Vagina (tissue), 2 donors: ENCODE measurements around the gene VPS72.

Source experiments
- POLR2A ChIP-seq, 2 donors: fragments of 450-650 bp; IDR thresholded peaks; one replicate each; pipeline ENCODE4 v1.6.1; 2017; ENCODE audit warnings: antibody characterized with exemption in 2 of 2, mild to moderate bottlenecking in 2 of 2, moderate library complexity in 2 of 2
- TF ChIP-seq, protein P1 (sequence below), 3 experiments: fragments of 450-650 bp in 2 of 3; fragments of 200-600 bp in 1 of 3; sonication (generic) in 1 of 3; IDR thresholded peaks; one replicate each; pipeline ENCODE4 v1.5.1; 2017 to 2019; ENCODE audit warnings: antibody characterized with exemption in 3 of 3, mild to moderate bottlenecking in 2 of 3, moderate library complexity in 2 of 3

DNA sequence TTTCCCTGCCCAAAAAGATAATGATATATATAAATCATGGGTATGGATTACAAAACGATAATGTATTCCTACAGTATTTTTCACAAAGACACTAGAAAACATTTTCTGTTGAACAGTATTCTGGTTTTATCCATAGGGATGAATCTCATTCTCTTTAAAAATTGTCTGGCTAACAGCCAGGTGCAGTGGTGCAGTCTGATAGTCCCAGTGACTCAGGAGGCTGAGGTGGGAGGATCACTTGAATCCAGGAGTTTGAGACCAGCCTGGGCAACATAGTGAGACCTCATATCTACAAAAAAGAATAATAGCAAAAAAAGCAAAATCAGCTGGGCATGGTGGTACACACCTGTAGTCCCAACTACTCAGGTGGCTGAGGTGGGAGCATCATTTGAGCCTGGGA is 31.6 kb upstream of the VPS72 start:
- TF ChIP-seq, protein P1, sequence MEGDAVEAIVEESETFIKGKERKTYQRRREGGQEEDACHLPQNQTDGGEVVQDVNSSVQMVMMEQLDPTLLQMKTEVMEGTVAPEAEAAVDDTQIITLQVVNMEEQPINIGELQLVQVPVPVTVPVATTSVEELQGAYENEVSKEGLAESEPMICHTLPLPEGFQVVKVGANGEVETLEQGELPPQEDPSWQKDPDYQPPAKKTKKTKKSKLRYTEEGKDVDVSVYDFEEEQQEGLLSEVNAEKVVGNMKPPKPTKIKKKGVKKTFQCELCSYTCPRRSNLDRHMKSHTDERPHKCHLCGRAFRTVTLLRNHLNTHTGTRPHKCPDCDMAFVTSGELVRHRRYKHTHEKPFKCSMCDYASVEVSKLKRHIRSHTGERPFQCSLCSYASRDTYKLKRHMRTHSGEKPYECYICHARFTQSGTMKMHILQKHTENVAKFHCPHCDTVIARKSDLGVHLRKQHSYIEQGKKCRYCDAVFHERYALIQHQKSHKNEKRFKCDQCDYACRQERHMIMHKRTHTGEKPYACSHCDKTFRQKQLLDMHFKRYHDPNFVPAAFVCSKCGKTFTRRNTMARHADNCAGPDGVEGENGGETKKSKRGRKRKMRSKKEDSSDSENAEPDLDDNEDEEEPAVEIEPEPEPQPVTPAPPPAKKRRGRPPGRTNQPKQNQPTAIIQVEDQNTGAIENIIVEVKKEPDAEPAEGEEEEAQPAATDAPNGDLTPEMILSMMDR (IDR thresholded peaks at IDR 0.05): no peak
- TF ChIP-seq POLR2A (IDR thresholded peaks at IDR 0.05): no peak
